Stomach (tissue), 4 donors: Measurements from ENCODE around the gene CYB5B.

Source experiments
- EP300 ChIP-seq: sonication (generic); formaldehyde crosslinking; IDR thresholded peaks from one replicate; pipeline ENCODE4 v1.6.1; 2017; ENCODE audit warnings: antibody characterized with exemption
- POLR2A ChIP-seq, 4 donors: fragments of 450-650 bp; IDR thresholded peaks; one replicate each; pipeline ENCODE4 v1.6.1; 2016; ENCODE audit warnings: antibody characterized with exemption in 4 of 4, control low read depth in 2 of 4, mild to moderate bottlenecking in 1 of 4, moderate library complexity in 1 of 4
- POLR2AphosphoS5 ChIP-seq, 3 donors: sonication (generic); formaldehyde crosslinking; IDR thresholded peaks; one replicate each; pipeline ENCODE4 v1.6.1; 2016; ENCODE audit warnings: antibody characterized with exemption in 3 of 3

DNA sequence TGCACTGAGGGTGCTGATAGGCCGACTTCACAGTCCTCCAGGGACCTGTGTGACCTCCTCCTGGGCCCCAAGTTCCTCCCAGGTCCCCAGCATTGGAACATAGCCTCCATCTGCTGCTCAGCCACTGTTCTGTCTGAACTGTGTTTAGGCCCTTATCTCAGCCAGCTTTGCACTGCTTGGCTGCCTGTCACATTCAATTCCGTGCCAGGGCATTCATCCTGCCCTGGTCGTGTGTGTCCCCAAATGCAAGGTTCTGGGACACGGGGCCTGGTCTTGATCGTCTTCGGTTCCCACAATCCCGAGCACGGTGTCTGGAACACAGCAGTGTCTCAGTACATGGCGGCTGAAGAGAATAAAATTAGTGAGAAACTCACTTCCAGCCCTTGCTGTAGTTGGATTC lies 71.4 kb downstream of the CYB5B start:
- TF ChIP-seq POLR2AphosphoS5 (IDR thresholded peaks at IDR 0.05) (no peak), EP300 (no peak), POLR2A (IDR thresholded peaks at IDR 0.05) (no peak)
